Measurements from ENCODE around the gene RAPGEF1.

- TF ChIP-seq CTCF (IDR thresholded peaks at IDR 0.05; ENCODE audit: poor library complexity) (no peak), EZH2phosphoT487 (IDR thresholded peaks at IDR 0.05; ENCODE audit: low read depth, severe bottlenecking, unreplicated experiment) (no peak)
Observed at GRCh38 chr9:131597246-131597645, 142.6 kb downstream of the RAPGEF1 start.

All from hepatocyte (in vitro differentiated cells).